ENCODE measurements around the gene PCYT1A.

GRCh38 chr3:196184881-196185280 lies 102.6 kb downstream of the PCYT1A start:
- no peak for TF ChIP-seq CTCF (IDR thresholded peaks at IDR 0.05; ENCODE audit: insufficient read depth, low read length, poor library complexity, severe bottlenecking)
- no peak for TF ChIP-seq EZH2phosphoT487 (conservative IDR thresholded peaks at IDR 0.05; ENCODE audit: low read length)
